ENCODE results near the gene UGT3A1. TPM values are rescaled to one million over a fixed set of nuclear protein-coding genes. Genes with fewer than 3 reads are reported as not detected.

UGT3A1 gene
- total RNA-seq, 1 experiment from 2014 or later, result not detected

DNA sequence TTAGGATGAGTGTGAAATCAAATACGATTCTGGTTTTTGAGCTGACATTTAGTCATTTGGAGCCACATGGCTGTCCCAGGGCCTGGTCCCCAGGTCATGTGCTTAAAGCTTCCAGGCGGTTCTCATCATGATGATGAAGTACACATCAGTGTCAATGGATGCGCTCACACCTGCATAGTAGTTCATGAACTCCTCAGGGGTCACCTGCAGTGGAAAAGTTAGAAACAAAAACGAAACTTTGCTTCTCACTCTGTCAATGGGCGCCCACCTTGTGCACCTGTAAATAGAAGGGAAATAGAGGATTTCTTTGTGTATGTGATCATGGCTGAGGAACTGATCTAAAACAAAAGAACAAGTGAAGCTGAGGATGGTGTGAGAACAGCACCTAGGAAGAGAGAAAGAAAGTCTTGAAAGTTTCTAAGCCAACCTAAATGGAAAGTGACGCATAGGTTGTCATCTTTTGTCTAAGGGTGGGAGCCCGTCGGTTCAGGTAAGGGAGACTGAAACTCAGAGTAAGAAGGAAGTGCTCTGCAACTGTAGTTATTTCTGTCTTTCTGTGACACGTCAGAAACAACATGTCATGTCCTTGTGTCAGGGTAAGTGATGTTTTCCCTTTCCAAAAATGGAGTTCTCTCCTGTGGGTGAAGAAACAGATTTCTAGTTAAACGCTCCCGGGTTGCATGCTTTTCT is 86.6 kb downstream of the UGT3A1 start:
- no peaks in the 10 kb centered on the region for H3K9me3 ChIP-seq (ENCODE audit: control insufficient read depth, insufficient read depth, low read depth, low read length)
- no peak overlapping the region for H3K27ac ChIP-seq (ENCODE audit: low read length)
- ATAC-seq (no peak), DNase-seq (ENCODE audit: low read depth, low spot score) (no peak)
- BruUV-seq (replicated peaks), result no TSS peak
- TF ChIP-seq POLR2AphosphoS5 (IDR thresholded peaks at IDR 0.05; ENCODE audit: low read depth, low read length), result no peak
- no peak for TF ChIP-seq SIN3A (IDR thresholded peaks at IDR 0.05; ENCODE audit: borderline replicate concordance, insufficient read depth, low read depth, low read length)
- TF ChIP-seq, protein P1, sequence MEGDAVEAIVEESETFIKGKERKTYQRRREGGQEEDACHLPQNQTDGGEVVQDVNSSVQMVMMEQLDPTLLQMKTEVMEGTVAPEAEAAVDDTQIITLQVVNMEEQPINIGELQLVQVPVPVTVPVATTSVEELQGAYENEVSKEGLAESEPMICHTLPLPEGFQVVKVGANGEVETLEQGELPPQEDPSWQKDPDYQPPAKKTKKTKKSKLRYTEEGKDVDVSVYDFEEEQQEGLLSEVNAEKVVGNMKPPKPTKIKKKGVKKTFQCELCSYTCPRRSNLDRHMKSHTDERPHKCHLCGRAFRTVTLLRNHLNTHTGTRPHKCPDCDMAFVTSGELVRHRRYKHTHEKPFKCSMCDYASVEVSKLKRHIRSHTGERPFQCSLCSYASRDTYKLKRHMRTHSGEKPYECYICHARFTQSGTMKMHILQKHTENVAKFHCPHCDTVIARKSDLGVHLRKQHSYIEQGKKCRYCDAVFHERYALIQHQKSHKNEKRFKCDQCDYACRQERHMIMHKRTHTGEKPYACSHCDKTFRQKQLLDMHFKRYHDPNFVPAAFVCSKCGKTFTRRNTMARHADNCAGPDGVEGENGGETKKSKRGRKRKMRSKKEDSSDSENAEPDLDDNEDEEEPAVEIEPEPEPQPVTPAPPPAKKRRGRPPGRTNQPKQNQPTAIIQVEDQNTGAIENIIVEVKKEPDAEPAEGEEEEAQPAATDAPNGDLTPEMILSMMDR (IDR thresholded peaks at IDR 0.05), result no peak
- TF ChIP-seq, protein P2, sequence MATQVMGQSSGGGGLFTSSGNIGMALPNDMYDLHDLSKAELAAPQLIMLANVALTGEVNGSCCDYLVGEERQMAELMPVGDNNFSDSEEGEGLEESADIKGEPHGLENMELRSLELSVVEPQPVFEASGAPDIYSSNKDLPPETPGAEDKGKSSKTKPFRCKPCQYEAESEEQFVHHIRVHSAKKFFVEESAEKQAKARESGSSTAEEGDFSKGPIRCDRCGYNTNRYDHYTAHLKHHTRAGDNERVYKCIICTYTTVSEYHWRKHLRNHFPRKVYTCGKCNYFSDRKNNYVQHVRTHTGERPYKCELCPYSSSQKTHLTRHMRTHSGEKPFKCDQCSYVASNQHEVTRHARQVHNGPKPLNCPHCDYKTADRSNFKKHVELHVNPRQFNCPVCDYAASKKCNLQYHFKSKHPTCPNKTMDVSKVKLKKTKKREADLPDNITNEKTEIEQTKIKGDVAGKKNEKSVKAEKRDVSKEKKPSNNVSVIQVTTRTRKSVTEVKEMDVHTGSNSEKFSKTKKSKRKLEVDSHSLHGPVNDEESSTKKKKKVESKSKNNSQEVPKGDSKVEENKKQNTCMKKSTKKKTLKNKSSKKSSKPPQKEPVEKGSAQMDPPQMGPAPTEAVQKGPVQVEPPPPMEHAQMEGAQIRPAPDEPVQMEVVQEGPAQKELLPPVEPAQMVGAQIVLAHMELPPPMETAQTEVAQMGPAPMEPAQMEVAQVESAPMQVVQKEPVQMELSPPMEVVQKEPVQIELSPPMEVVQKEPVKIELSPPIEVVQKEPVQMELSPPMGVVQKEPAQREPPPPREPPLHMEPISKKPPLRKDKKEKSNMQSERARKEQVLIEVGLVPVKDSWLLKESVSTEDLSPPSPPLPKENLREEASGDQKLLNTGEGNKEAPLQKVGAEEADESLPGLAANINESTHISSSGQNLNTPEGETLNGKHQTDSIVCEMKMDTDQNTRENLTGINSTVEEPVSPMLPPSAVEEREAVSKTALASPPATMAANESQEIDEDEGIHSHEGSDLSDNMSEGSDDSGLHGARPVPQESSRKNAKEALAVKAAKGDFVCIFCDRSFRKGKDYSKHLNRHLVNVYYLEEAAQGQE (IDR thresholded peaks at IDR 0.05; ENCODE audit: insufficient read depth in 1 of 2, low read depth in 2 of 2, low read length in 1 of 2), result no peak
- no peak for TF ChIP-seq TCF7L2 (IDR thresholded peaks at IDR 0.05; ENCODE audit: low read depth, low read length)
- in situ Hi-C loops (cut with HindIII; ENCODE audit: low pct_unique_long_range_greater_than_20kb, low sequenced_read_pairs), result no loop called here
- ChIA-PET POLR2A (no interaction called here), CTCF (no interaction called here)
- no peaks in the 10 kb centered on the region for H3K36me3 ChIP-seq (ENCODE audit: control insufficient read depth, insufficient read depth, low read length)
- no peak overlapping the region for H3K4me3 ChIP-seq (ENCODE audit: low read depth in 2 of 2, low read length in 2 of 2)
- H3K4me1 ChIP-seq (ENCODE audit: control insufficient read depth, insufficient read depth, low read length), result no peaks in the 10 kb centered on the region
- no peaks in the 10 kb centered on the region for H3K27me3 ChIP-seq (ENCODE audit: control insufficient read depth, insufficient read depth, low read length)
- intact Hi-C loops (cut with micrococcal nuclease; ENCODE audit: unreplicated experiment), result no loop called here

DNA sequence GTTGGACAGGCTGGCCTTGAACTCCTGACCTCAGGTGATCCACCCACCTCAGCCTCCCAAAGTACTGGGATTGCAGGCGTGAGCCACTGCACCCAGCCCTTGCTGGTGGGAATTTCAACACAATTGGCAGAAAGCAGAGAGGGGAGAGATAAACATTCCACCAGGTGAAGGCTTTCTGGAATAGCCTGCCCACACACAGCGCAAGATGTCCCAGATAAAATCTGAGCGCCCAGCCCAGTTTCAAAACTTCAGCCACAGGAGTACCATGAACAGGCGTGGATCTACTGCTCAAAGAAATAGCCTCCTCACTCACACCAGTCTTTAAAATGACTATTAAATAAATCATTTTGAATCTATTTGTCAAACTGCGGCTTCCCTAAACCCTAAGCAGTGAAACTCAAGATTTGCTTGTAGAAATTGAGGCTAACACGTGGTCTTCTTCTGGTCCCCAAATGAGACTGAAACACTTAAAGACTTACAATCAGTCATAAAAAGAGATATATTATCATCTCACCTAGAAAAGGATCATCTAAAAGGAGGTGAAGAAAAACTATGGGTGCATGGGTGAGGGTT is 87.5 kb downstream of the UGT3A1 start:
- POLR2A ChIA-PET, result no interaction called here
- Histone ChIP-seq H3K27ac (ENCODE audit: low read length) (no peak overlapping the region), H3K4me1 (ENCODE audit: control insufficient read depth, insufficient read depth, low read length) (no peaks in the 10 kb centered on the region), H3K36me3 (ENCODE audit: control insufficient read depth, insufficient read depth, low read length) (no peaks in the 10 kb centered on the region), H3K4me3 (ENCODE audit: low read depth in 2 of 2, low read length in 2 of 2) (no peak overlapping the region), H3K9me3 (ENCODE audit: control insufficient read depth, insufficient read depth, low read depth, low read length) (no peaks in the 10 kb centered on the region), H3K27me3 (ENCODE audit: control insufficient read depth, insufficient read depth, low read length) (no peaks in the 10 kb centered on the region)
- in situ Hi-C loops (cut with HindIII; ENCODE audit: low pct_unique_long_range_greater_than_20kb, low sequenced_read_pairs) (no loop called here), intact Hi-C loops (cut with micrococcal nuclease; ENCODE audit: unreplicated experiment) (no loop called here)
- no TSS peak for BruUV-seq (replicated peaks)
- no peak for ATAC-seq
- CTCF ChIA-PET, result no interaction called here
- no peak for DNase-seq (ENCODE audit: low read depth, low spot score)
- TF ChIP-seq, protein P1 (IDR thresholded peaks at IDR 0.05), result no peak
- TF ChIP-seq SIN3A (IDR thresholded peaks at IDR 0.05; ENCODE audit: borderline replicate concordance, insufficient read depth, low read depth, low read length), result no peak
